Left ventricle myocardium superior (tissue), 1 donor: ENCODE data around the gene TMEM94. TPM values are rescaled to one million over a fixed set of nuclear protein-coding genes. Genes with fewer than 3 reads are reported as not detected.
A peak's percentile ranks its signal among the peaks of the same experiment; 100 is the strongest.
"Not testable (repeated sequence)": the region's sequence is repeated elsewhere in the genome, so short reads cannot be mapped to it uniquely, and the experiment has no call there.

Source experiments
- ATAC-seq: fragments of 200-7000 bp; cut with Tn5 transposase; one replicate; pipeline ENCODE4 v1.9.1; 2020; ENCODE audit warnings: mild to moderate bottlenecking, moderate library complexity
- DNase-seq: peaks from one replicate; pipeline ENCODE4 v3.0.0-alpha.2; 2020
- intact Hi-C: fragments of 100-400 bp; cut with micrococcal nuclease; formaldehyde crosslinking; loops from one replicate; pipeline ENCODE4 v1.11.0; 2022
- total RNA-seq: library from RNA; stranded (reverse); fragmentation: NEBNext Ultra II Directional; extraction: Animal tissue kit (Norgen Biotek cat#: 25700); gene quantifications from one replicate; pipeline ENCODE4 v1.2.1, GENCODE V29; 2021
- donor health status: DM: no; HTN: yes; CAD: no; lungs with severe emphysema.

Gene TMEM94
- total RNA-seq, 1 donor from 2014 or later, result 56.8 TPM

DNA sequence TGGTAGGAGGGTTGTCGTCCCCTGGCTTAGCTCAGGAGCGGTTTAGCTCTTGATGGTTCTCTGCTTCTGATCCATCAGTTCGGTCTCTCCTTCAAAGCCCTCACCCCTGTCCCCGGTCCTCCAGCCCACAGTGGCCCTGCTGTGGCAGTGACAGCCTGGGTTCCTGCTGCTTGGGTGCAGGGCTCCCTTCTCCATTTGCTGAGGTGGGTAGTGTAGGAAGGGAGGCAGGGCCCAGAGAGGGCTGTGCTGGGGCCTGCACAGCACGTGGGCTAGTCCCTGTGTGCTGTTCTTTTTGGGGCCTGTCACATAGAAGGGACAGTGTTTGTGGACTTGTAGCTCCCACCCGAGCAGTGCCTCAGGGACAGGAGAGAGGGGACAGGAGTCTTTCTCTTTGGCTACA, 18.3 kb downstream of the TMEM94 start:
- DNase-seq, result no peak
- no peak for ATAC-seq
- intact Hi-C loops, result no loop called here

DNA sequence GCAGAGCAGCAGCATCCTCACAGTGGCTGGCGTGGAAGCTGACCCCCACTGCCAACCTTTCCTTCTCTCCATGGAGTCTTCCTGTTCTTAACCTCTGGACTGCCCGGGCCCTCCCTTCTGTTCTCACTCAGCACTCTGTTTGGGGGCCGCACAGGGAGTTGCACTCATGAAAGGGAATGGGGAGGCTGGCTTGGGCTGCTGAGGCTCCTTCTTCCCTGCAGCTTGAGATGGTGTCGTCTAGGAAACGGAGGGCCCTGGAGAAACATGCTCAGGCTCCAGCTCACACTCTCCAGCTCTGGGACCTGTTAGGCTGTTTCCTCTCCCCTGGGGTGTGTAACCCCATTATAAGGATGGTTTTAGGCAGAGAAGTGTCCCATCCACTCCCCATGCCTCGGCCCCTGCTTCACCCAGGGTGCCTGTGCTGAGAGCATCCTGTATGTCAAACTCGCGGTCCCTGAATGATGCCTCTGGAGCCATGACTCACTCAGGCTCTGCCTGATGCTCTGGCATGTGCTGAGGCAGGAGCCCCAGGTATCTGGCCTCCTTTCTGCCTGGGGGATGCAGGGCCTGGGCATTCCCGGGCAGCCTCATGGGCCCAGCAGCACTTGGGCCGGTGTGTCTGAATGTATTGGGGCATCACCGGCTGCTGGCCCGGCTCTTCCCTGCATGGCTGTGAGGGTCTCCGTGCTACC, 18.9 kb downstream of the TMEM94 start:
- intact Hi-C loops, result no loop called here
- no peak for DNase-seq
- peak; percentile 23 for ATAC-seq

DNA sequence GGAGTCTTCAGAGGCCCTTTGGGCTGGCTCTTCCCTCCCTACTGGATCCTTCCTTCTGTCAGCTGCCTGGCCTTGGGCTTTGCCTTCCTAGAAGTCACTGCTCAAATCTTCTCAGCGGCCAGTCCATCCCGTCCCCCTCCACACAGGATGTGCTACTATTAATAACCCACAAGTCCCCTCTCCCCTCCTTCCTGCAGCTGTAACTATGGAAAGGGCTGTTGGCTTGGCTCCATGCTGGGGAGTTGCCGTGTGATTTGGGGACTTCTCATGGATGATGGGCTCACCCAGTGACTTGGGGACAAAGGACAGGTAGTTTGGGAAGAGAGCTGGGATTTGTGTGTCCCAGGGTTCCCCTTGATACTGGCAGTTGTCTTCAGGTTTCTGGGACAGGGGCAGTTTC, 19.4 kb downstream of the TMEM94 start:
- DNase-seq (no peak), ATAC-seq (peak; percentile 85)
- intact Hi-C loops, result no loop called here

DNA sequence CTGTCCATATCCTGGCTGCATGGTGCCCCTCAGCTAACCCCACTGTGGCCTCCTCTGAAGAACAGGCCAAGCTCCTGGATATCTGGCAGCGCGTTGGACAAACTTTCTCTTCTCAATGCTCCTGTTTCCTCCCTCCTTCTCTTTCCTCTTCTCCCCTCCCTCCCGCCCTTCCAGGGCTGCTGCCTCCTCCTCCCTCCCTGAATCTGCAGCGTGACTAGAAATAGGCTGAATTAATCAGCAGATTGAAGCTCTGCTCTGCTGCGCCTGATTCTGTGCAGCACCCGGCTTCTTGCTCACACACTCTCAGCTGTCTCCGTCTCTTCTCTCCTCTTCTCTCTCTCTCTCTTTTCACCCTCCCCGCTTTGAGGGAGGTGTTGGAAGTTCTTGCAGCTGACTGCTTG, 19.8 kb downstream of the TMEM94 start:
- ATAC-seq (peak; percentile 81), DNase-seq (no peak)
- intact Hi-C loops, result no loop called here

DNA sequence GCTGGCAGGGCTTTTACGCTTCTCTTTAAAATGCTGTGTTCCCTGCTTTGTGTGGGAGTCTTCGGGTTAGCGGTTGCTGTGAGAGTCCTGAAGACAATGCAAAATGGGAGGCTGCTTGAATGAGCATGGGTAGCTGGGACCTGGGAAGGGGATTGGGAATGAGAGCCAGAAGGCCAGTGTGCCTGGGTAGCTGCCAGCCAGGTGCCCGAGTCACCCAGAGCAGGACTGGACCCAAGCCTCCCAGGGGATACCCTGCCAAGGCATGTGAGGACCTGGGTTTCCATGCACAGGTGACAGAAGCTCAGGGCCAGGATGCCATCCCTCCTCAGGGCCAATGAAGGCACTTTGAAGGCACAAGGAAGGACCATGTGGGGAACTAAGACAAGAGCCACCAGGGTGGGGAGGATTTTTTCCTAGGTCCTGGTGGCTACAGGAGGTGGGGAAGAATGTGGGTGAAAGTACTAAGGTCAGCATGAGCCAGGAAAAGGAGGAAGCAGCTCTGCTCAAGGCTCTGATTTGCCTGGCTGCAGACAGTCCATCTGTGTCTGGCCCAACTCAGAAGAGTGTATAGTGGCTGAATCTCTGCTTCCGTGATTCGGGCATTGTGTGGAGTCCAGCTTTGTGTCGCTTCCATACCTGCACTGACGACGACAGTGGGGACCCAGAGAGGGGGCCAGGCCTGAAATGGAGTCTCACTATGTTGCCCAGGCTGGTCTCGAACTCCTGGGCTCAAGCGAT, 20.5 kb downstream of the TMEM94 start:
- intact Hi-C loops, result no loop called here
- ATAC-seq (peak; percentile 16), DNase-seq (no peak)

DNA sequence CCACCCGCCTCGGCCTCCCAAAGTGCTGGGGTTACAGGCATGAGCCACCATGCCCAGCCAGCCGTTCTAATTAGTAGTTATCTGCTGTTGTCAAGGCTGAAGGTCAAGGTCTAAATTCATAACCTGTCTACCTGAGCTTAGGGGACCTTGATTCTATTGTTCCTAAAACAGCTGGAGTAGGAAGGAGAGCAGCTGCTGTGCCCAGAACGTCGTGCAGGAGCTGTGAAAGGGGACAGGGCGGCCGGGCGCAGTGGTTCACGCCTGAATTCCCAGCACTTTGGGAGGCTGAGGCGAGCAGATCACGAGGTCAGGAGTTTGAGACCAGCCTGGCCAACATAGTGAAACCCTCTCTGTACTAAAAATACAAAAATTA, 21.0 kb downstream of the TMEM94 start:
- intact Hi-C loops, DNase-seq, ATAC-seq: not testable (repeated sequence)

DNA sequence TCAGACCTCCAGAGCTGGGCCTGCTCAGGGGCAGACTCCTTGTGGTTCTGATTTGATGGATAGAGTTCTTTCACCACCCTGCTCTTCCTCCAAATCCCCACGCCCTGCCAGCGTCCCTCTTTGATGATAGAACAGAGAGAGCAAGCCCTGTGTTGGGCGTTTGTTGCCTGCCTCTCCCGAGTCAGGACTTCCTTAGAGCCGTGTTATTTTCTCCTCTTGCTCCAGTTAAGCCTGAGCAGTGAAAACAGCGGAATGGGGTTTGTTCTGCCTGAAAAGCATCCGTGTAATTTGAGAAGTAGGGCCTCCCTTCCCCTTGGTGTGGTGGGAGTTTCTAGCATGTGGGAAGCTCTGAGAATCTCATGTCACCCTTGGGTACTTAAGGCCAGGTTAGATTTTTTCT, 22.1 kb downstream of the TMEM94 start:
- DNase-seq (no peak), ATAC-seq (no peak)
- intact Hi-C loops, result no loop called here

DNA sequence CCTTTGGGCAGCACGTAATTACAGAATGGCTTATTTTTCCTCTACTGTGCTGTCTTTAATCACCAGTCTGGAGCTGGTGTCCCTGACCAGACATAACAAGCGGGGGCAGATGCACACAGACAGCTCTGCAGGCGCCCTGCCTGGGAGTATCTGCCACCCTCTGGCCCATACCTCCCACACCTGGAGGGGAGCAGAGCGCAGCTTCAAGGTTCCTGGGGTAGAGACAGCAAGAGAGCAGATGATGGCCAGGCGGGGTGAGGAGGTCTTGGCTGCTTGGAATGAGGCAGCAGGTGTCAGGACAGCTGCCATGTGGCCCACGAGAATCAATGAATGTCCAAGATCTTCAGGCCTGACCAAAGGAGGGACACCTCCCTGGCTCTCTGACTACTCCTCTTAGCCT, 23.8 kb downstream of the TMEM94 start:
- intact Hi-C loops, result no loop called here
- ATAC-seq, result no peak
- DNase-seq, result no peak

DNA sequence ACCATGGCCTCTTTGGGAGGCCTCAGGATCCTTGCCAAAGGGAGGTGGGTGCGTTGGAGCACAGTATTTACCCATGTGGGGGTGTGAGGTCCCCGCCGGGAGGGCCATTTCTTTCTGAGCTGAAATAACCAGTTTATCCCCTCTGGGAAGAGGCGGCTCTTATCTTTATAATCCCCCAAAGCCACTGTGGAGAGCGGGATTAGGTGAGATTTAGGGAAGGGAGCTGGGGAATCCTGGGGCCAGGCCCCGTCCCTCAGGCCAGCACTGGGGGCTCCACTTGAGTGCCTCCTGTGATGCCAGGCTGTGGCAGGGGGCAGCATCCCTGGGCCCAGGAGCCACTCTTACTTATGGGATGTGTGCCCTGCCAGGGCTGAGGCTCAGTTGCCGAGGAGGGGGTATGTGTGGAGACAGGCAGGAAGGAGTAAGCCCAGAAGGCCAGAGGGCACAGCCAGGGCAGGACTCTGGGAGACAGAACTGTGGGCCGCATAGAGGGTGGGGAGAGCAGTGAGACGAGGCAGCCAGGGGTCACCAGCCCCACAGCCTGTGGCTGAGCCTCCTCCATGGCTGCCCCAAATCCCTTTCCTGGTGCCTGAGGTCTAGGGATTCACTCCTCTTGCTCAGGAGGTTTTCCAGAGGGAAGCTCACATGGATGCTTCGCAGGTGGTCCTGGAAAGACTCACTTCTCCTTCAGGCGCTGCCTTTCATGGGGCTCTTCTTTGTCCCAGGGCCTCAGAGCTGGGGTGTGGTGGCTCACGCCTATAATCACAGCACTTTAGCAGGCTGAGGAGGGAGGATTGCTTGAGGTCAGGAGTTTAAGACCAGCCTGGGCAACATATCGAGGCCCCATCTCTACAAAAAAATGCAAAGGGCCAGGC, 25.0 kb downstream of the TMEM94 start:
- DNase-seq, result no peak
- ATAC-seq, result no peak
- intact Hi-C loops, result no loop called here

DNA sequence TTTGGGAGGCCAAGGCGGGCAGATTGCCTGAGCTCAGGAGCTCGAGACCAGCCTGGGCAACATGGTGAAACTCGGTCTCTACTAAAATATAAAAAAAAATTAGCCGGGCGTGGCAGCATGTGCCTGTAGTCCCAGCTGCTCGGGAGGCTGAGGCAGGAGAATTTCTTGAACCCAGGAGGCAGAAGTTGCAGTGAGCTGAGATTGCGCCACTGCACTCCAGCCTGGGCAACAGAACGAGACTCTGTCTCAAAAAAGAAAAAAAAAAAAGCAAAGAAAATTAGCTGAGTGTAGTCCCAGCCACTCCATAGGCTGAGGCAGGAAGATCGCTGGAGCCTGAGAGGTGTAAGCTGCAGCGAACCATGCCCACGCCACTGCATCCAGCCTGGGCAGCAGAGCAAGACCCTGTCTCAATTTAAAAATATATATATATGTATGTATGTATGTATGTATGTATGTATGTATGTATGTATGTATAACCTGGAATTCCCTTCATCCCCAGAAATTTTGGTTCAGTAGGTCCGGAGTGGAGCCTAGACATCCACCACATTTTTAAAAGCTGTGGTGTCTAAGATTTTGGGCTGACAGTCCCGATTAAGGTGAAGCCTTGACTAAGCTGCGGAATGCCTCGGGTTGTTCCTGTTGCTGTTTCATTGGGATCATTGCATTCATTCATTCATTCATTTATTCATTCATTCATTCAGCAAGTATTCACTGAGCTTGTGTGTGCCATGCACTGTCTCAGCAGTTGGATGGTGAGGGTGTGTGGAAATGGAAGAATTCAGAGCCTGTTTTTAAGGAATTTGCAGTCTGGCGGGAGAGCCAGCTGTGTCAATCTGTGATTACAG, 25.9 kb downstream of the TMEM94 start:
- intact Hi-C loops, result no loop called here
- DNase-seq, result no peak
- ATAC-seq, result no peak

DNA sequence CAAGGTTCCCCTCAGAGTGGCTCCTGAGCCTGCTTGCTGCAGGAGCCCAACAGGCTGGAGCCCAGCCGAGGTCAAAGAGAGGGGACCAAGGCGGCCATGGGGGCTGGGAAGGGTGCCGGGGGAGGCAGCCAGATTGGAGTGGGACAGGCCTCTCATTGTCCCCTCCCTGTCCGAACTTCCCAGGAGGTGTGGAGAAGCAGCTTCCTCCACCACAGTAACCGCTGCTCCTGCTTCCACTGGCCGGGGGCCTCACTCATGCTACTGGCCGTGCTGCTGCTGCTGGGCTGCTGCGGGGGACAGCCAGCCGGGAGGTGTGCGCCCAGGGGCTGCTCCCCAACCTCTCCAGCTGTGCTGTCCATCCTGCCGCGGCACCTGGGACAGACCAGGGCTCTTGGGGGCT, 29.3 kb downstream of the TMEM94 start:
- intact Hi-C loops, result no loop called here
- DNase-seq (peak; percentile 35), ATAC-seq (peak; percentile 7)

DNA sequence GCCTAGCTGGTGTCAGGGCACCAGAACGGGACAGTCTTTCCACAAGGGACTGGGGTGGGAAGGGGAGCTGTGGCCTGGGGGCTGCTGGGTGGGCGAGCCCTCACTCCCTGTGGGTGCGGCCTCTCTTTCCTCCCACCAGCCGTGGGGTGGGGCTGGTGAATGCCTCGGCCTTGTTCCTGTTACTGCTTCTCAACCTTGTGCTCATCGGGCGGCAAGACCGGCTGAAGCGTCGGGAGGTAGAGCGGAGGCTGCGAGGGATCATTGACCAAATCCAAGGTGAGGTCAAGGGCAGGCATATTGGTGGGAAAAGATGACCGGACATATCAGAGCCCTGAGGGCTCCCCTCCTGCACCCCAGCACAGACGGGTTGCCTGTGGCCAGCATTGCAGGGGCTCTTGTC, 29.7 kb downstream of the TMEM94 start:
- DNase-seq (peak; percentile 30), ATAC-seq (no peak)
- intact Hi-C loops, result no loop called here

DNA sequence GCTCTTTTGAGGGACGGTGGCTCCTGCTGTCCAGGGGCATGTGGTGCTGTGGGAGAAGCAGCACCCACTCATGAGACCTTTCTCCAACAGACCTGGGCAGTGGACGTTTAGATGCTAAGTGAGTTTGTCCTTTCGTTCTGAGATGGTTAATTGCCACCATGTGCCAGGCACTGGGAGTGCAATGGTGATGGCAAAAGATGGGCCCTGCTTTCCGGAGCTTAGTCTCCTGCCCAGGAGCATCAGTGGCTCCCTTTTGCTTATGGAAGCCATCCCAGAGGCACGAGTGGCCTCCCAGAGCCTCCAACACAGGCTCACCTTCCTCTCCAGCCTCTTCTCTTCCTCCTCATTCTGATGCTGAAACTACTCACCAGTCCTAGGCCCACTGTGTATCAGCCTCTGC, 30.5 kb downstream of the TMEM94 start:
- ATAC-seq (no peak), DNase-seq (no peak)
- intact Hi-C loops, result no loop called here

DNA sequence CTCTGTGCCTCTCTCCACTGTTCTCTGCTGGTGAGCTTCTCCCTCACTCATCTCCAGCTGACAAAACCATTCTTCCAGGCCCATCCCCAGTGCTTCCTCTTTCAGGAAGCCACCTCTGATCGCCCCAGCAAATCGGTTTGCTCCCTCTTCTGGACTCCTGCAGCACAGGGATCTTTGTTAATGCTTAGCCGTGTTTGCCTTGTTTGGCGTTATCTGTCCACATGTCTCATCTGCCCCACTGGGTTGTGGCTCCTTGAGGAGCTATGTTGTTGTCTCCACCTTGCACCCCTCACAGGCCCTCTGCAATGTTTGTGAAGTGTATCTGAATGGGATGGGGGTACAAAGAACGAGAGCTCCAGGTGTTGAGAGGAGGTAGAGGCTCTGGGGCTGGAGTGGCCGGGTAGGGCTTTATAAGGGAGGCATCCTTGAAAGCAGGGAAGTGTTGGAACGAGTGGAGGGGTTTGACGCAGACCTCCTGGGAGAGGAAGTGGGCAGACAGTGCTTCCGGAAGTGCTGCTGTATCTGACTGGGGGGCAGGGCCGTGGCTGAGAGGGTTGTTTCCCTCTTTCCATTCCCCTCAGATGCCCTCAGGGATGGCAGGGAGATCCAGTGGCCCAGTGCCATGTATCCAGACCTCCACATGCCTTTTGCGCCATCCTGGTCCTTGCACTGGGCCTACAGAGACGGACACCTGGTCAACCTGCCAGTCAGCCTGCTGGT, 31.1 kb downstream of the TMEM94 start:
- ATAC-seq, result peak; percentile 45
- intact Hi-C loops, result no loop called here
- peak; percentile 56 for DNase-seq

DNA sequence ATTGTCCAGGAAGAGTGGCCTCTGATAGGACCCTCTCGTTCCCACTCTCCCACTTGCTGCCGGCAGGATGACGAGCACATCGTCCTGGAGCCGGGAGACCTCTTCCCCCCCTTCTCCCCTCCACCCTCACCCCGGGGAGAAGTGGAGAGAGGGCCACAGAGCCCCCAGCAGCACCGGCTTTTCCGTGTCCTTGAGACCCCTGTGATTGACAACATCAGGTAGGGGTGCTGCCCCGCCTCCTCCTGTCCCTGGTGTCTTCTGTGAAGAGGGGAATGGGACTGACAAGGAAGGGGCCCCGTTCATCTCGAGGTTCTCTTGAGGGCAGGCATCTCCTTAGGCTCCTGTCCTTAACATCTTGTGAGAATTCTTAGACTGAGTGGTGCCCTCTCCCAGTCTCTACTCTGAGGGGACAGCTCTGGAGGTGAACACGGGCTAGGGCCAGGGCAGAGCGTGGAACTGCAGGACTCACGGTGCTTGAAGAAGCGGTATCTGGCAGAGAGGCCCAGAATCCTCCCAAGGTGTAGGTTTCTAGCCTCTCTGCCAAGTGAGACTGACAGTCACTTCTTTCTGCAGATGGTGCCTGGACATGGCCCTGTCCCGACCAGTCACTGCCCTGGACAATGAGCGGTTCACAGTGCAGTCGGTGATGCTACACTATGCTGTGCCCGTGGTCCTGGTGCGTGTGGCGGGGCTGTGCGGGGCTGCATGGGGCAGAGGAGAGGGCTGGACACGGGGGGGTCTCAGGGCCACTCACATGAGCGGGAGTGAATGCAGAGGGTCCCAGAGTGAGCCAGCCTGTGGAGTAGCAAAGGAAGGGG, 32.5 kb downstream of the TMEM94 start:
- ATAC-seq, result no peak
- intact Hi-C loops, result no loop called here
- no peak for DNase-seq

DNA sequence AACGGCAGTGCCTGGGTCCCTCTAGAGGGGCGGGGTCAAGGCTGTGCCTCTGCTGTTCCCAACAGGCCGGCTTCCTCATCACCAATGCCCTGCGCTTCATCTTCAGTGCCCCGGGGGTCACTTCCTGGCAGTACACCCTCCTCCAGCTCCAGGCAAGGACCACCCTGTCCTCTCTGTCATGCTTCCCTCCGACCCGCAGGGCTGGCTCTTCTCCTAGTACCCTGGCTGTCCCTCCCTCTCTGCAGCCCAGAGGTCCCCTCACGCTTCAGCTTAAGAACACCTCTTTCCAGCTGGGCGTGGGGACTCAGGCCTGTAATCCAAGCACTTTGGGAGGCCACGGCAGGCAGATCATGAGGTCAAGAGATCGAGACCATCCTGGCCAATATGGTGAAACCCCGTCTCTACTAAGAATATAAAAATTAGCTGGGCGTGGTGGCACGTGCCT, 33.1 kb downstream of the TMEM94 start:
- ATAC-seq (no peak), DNase-seq (no peak)
- intact Hi-C loops, result no loop called here

DNA sequence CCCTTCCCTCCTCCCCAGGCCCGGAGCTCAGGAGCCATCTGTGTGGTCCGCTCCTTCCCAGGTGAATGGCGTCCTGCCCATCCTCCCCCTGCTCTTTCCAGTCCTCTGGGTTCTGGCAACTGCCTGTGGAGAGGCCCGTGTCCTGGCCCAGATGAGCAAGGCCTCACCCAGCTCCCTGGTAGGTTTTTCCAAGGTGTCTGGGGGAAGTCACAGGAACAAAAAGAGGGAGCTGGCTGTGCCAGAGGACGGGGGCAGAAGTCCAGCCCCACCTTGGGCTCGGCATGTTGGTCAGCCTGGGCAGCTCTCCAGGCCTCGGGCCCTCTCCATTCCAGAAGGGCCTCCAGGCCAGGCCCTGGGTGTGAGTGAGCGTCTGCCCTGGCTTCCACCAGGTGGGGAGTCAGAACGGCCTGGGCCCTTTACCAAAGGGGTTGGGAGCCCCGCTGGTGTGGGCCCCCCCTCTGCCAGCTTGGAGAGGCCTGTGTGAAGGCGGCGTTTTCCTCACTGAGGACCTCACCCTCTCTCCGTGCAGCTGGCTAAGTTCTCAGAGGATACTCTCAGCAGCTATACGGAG, 33.8 kb downstream of the TMEM94 start:
- ATAC-seq (no peak), DNase-seq (peak; percentile 29)
- intact Hi-C loops, result no loop called here
